ENCODE data around the gene DCC. TPM values are rescaled to one million over a fixed set of nuclear protein-coding genes. Genes with fewer than 3 reads are reported as not detected.
"Not testable (repeated sequence)": the region's sequence is repeated elsewhere in the genome, so short reads cannot be mapped to it uniquely, and the experiment has no call there.

Gene DCC
- total RNA-seq, 1 experiment from 2014 or later: 0.39 TPM

GRCh38 chr18:53508529-53508928 lies 1168.5 kb downstream of the DCC start:
- TF ChIP-seq CTCF (IDR thresholded peaks at IDR 0.05; ENCODE audit: insufficient read depth in 1 of 2, low read depth in 1 of 2, low read length in 1 of 2, severe bottlenecking in 1 of 2, unreplicated experiment in 1 of 2): no peak
- Histone ChIP-seq H3K4me1 (no peaks in the 10 kb centered on the region), H3K27me3 (replicated peaks; ENCODE audit: control insufficient read depth, insufficient read depth, low read length) (no peaks in the 10 kb centered on the region), H3K4me3 (ENCODE audit: low read depth, low read length) (no peak overlapping the region), H3K9me3 (no peaks in the 10 kb centered on the region), H3K36me3 (ENCODE audit: control insufficient read depth, insufficient read depth, low read length) (no peaks in the 10 kb centered on the region)
- Mint-ChIP-seq H3K4me1 (ENCODE audit: low read depth, unreplicated experiment) (no peaks in the 10 kb centered on the region), H3K27me3 (ENCODE audit: insufficient read depth, unreplicated experiment) (no peaks in the 10 kb centered on the region), H3K27ac (ENCODE audit: unreplicated experiment) (no peak overlapping the region), H3K36me3 (ENCODE audit: insufficient read depth, unreplicated experiment) (no peaks in the 10 kb centered on the region), H3K9me3 (ENCODE audit: unreplicated experiment) (no peaks in the 10 kb centered on the region), H3K4me3 (ENCODE audit: unreplicated experiment) (no peak overlapping the region)
- DNase-seq: no peak
- POLR2A ChIA-PET: no interaction called here
- CTCF ChIA-PET: no interaction called here
- BruUV-seq (replicated peaks): no TSS peak
- intact Hi-C loops (cut with micrococcal nuclease; ENCODE audit: unreplicated experiment): no loop called here

DNA sequence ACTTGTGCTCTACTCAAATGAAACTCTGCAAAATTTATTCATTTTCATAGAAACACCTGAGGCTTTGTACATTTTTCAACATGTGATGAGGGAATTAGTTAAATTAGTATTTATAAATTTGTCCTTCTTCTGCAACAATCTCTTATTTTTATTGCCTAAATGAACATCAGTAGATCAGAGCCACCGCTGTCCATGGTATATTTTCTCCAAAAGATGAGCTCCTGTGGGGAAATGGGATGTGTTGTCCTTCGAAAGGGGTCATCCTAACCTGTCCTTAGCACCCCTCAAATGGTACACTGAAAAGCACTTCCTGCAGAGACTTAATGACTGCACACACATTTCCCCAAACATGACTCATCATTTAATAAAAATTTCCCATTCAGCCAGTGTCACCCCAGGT lies 1169.9 kb downstream of the DCC start:
- Mint-ChIP-seq H3K4me1 (ENCODE audit: low read depth, unreplicated experiment) (no peaks in the 10 kb centered on the region), H3K4me3 (ENCODE audit: unreplicated experiment) (no peak overlapping the region), H3K27ac (ENCODE audit: unreplicated experiment) (no peak overlapping the region), H3K27me3 (ENCODE audit: insufficient read depth, unreplicated experiment) (no peaks in the 10 kb centered on the region), H3K36me3 (ENCODE audit: insufficient read depth, unreplicated experiment) (no peaks in the 10 kb centered on the region), H3K9me3 (ENCODE audit: unreplicated experiment) (no peaks in the 10 kb centered on the region)
- Histone ChIP-seq H3K9me3 (no peaks in the 10 kb centered on the region), H3K4me3 (ENCODE audit: low read depth, low read length) (no peak overlapping the region), H3K36me3 (ENCODE audit: control insufficient read depth, insufficient read depth, low read length) (no peaks in the 10 kb centered on the region), H3K4me1 (no peaks in the 10 kb centered on the region), H3K27me3 (replicated peaks; ENCODE audit: control insufficient read depth, insufficient read depth, low read length) (no peaks in the 10 kb centered on the region)
- POLR2A ChIA-PET: no interaction called here
- intact Hi-C loops (cut with micrococcal nuclease; ENCODE audit: unreplicated experiment): no loop called here
- no TSS peak for BruUV-seq (replicated peaks)
- CTCF ChIA-PET: no interaction called here
- TF ChIP-seq CTCF (IDR thresholded peaks at IDR 0.05; ENCODE audit: insufficient read depth in 1 of 2, low read depth in 1 of 2, low read length in 1 of 2, severe bottlenecking in 1 of 2, unreplicated experiment in 1 of 2): no peak
- DNase-seq: no peak

DNA sequence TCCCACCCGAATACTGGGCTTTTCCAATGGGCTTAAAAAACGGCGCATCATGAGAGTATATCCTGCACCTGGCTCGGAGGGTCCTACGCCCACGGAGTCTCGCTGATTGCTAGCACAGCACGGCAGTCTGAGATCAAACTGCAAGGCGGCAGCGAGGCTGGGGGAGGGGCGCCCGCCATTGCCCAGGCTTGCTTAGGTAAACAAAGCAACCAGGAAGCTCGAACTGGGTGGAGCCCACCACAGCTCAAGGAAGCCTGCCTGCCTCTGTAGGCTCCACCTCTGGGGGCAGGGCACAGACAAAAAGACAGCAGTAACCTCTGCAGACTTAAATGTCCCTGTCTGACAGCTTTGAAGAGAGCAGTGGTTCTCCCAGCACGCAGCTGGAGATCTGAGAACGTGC lies 1171.7 kb downstream of the DCC start:
- H3K4me1 Mint-ChIP-seq (ENCODE audit: low read depth, unreplicated experiment); H3K36me3 ChIP-seq (ENCODE audit: control insufficient read depth, insufficient read depth, low read length); H3K27me3 Mint-ChIP-seq (ENCODE audit: insufficient read depth, unreplicated experiment); H3K4me1 ChIP-seq; CTCF ChIA-PET; H3K9me3 Mint-ChIP-seq (ENCODE audit: unreplicated experiment); H3K36me3 Mint-ChIP-seq (ENCODE audit: insufficient read depth, unreplicated experiment); BruUV-seq (replicated peaks); H3K27me3 ChIP-seq (replicated peaks; ENCODE audit: control insufficient read depth, insufficient read depth, low read length); intact Hi-C loops (cut with micrococcal nuclease; ENCODE audit: unreplicated experiment); H3K9me3 ChIP-seq: not testable (repeated sequence)
- H3K4me3 ChIP-seq (ENCODE audit: low read depth, low read length): peak overlapping the region; percentile 33
- peak; percentile 24 to 53 for DNase-seq
- POLR2A ChIA-PET: interaction anchor here (0.6 kb wide), 1 partner anchor 169 kb away, joined by 3 read pairs; no protein-coding TSS in a partner anchor
- Mint-ChIP-seq H3K27ac (ENCODE audit: unreplicated experiment) (peak overlapping the region; percentile 70), H3K4me3 (ENCODE audit: unreplicated experiment) (peak overlapping the region; percentile 71)

DNA sequence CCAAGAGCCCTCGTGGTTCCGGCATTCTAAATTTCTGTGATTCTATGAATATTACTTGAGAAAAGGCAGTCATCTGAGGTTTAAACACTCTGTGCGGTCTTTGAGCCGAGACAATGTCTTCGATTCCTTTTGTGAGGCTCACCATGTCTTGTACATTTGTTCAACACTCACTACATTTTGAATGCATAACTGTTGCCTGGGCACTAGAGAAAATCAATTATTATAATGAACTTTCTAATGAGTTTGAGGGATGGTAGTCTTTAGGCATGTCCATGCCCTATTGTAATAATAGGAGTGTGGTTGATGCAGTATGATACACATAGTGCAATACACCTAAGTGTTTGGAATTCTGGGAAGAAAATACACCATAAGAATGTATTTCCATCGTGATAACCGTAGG lies 1181.1 kb downstream of the DCC start:
- H3K27me3 ChIP-seq (replicated peaks; ENCODE audit: control insufficient read depth, insufficient read depth, low read length): no peaks in the 10 kb centered on the region
- Mint-ChIP-seq H3K36me3 (ENCODE audit: insufficient read depth, unreplicated experiment) (no peaks in the 10 kb centered on the region), H3K9me3 (ENCODE audit: unreplicated experiment) (no peaks in the 10 kb centered on the region), H3K27me3 (ENCODE audit: insufficient read depth, unreplicated experiment) (no peaks in the 10 kb centered on the region), H3K4me1 (ENCODE audit: low read depth, unreplicated experiment) (no peaks in the 10 kb centered on the region), H3K27ac (ENCODE audit: unreplicated experiment) (no peak overlapping the region), H3K4me3 (ENCODE audit: unreplicated experiment) (no peak overlapping the region)
- no peak for TF ChIP-seq CTCF (IDR thresholded peaks at IDR 0.05; ENCODE audit: insufficient read depth in 1 of 2, low read depth in 1 of 2, low read length in 1 of 2, severe bottlenecking in 1 of 2, unreplicated experiment in 1 of 2)
- DNase-seq: no peak
- no peaks in the 10 kb centered on the region for H3K4me1 ChIP-seq
- intact Hi-C loops (cut with micrococcal nuclease; ENCODE audit: unreplicated experiment): no loop called here
- H3K36me3 ChIP-seq (ENCODE audit: control insufficient read depth, insufficient read depth, low read length): no peaks in the 10 kb centered on the region
- no TSS peak for BruUV-seq (replicated peaks)
- H3K4me3 ChIP-seq (ENCODE audit: low read depth, low read length): no peak overlapping the region
- no peaks in the 10 kb centered on the region for H3K9me3 ChIP-seq
- CTCF ChIA-PET: no interaction called here
- POLR2A ChIA-PET: no interaction called here

Measured in Caco-2 (cell line).